Vagina (tissue), 2 donors: ENCODE measurements around the gene ADIG. TPM values are rescaled to one million over a fixed set of nuclear protein-coding genes. Genes with fewer than 3 reads are reported as not detected.

Source experiments
- DNase-seq, 2 donors: peaks; one replicate each; pipeline ENCODE4 v3.0.0-alpha.2; 2017; ENCODE audit errors: extremely low spot score in 2 of 2
- H3K27ac ChIP-seq: fragments of 200-600 bp; sonication (generic); one replicate; pipeline ENCODE4 v1.5.1; 2019
- H3K27me3 ChIP-seq: fragments of 200-600 bp; sonication (generic); one replicate; pipeline ENCODE4 v1.5.1; 2019
- H3K36me3 ChIP-seq, 2 donors: fragments of 200-600 bp; sonication (generic); one replicate each; pipeline ENCODE4 v1.5.1; 2017 to 2019
- H3K4me1 ChIP-seq: fragments of 200-600 bp; sonication (generic); one replicate; pipeline ENCODE4 v1.5.1; 2019
- H3K4me3 ChIP-seq, 2 donors: fragments of 200-600 bp; sonication (generic); 1 replicate in 1 of 2; 2 replicates in 1 of 2; pipeline ENCODE4 v1.5.1; 2016 to 2019
- H3K9me3 ChIP-seq: fragments of 200-600 bp; sonication (generic); one replicate; pipeline ENCODE4 v1.5.1; 2019
- POLR2A ChIP-seq, 2 donors: fragments of 450-650 bp; IDR thresholded peaks; one replicate each; pipeline ENCODE4 v1.6.1; 2017; ENCODE audit warnings: antibody characterized with exemption in 2 of 2, mild to moderate bottlenecking in 2 of 2, moderate library complexity in 2 of 2
- POLR2AphosphoS5 ChIP-seq, 2 donors: sonication (generic); formaldehyde crosslinking; IDR thresholded peaks; one replicate each; pipeline ENCODE4 v1.9.0; 2017; ENCODE audit warnings: antibody characterized with exemption in 2 of 2, mild to moderate bottlenecking in 2 of 2, low read depth in 1 of 2; ENCODE audit not compliant: insufficient read depth in 1 of 2
- intact Hi-C: fragments of 100-400 bp; cut with DNase I; formaldehyde crosslinking; loops from one replicate; pipeline ENCODE4 v1.15.1; 2023
- total RNA-seq: library from RNA; depleted of rRNA; stranded (reverse); fragments of >200 nt; gene quantifications from one replicate; pipeline ENCODE4 v1.2.3, GENCODE V29; 2016
- TF ChIP-seq, protein P1 (sequence below), 3 experiments: fragments of 450-650 bp in 2 of 3; fragments of 200-600 bp in 1 of 3; sonication (generic) in 1 of 3; IDR thresholded peaks; one replicate each; pipeline ENCODE4 v1.5.1; 2017 to 2019; ENCODE audit warnings: antibody characterized with exemption in 3 of 3, mild to moderate bottlenecking in 2 of 3, moderate library complexity in 2 of 3

Gene ADIG
- total RNA-seq, 1 donor from 2014 or later = not detected

DNA sequence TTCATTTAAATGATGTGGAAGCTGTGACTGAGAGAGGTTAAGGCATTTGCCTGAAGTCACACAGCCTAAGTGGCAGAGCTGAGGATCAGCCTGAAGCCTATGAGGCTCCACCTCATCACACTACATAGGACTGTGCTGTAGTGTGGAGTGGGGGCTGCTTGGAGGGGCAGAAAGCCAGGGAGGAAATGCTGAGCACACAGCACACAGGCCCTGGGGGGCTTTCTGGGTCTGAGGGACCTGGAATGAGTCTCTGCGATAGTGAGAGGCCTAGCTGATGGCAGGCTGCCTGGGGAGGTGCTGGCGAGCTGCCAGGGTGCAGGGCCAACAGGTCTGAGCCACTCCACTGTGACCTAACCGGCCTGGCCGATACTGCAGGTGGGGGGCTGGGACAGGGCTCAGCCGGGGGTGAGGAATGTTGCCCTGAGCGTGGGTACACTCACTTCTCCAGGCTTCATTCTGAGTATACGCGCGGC, 18.4 kb downstream of the ADIG start:
- H3K4me3 ChIP-seq = no peak overlapping the region
- H3K36me3 ChIP-seq = no peaks in the 10 kb centered on the region
- no peak for DNase-seq
- H3K27ac ChIP-seq = no peak overlapping the region
- H3K4me1 ChIP-seq = peaks cover 5% of the 10 kb centered on the region
- no peaks in the 10 kb centered on the region for H3K27me3 ChIP-seq
- no peaks in the 10 kb centered on the region for H3K9me3 ChIP-seq
- TF ChIP-seq POLR2AphosphoS5 (IDR thresholded peaks at IDR 0.05; ENCODE audit: insufficient read depth in 1 of 2, low read depth in 1 of 2) = peak in 1 of 2 donors; percentile 24
- TF ChIP-seq, protein P1, sequence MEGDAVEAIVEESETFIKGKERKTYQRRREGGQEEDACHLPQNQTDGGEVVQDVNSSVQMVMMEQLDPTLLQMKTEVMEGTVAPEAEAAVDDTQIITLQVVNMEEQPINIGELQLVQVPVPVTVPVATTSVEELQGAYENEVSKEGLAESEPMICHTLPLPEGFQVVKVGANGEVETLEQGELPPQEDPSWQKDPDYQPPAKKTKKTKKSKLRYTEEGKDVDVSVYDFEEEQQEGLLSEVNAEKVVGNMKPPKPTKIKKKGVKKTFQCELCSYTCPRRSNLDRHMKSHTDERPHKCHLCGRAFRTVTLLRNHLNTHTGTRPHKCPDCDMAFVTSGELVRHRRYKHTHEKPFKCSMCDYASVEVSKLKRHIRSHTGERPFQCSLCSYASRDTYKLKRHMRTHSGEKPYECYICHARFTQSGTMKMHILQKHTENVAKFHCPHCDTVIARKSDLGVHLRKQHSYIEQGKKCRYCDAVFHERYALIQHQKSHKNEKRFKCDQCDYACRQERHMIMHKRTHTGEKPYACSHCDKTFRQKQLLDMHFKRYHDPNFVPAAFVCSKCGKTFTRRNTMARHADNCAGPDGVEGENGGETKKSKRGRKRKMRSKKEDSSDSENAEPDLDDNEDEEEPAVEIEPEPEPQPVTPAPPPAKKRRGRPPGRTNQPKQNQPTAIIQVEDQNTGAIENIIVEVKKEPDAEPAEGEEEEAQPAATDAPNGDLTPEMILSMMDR (IDR thresholded peaks at IDR 0.05) = no peak
- intact Hi-C loops = no loop called here

DNA sequence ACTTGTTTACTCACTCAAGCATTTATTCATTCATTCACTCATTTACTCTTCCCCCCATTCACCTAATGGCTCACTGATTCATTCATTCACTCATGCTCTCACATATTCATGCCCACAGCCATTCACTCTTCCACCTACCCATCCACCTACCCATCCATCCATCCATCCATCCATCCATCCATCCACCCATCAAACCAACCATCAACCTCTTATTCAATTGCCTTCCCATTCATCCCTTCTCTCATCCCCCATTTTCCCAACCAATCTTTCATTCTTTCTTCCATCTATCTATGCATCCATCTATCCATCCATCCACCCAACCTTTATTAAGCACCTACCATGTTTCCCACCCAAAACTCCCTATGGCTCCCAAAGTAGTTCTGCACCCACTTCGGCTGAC, 19.1 kb downstream of the ADIG start:
- no peak for DNase-seq
- Histone ChIP-seq H3K27ac (no peak overlapping the region), H3K9me3 (no peaks in the 10 kb centered on the region), H3K4me1 (peaks cover 5% of the 10 kb centered on the region), H3K4me3 (no peak overlapping the region), H3K27me3 (no peaks in the 10 kb centered on the region), H3K36me3 (no peaks in the 10 kb centered on the region)
- TF ChIP-seq POLR2A (IDR thresholded peaks at IDR 0.05) (no peak), POLR2AphosphoS5 (IDR thresholded peaks at IDR 0.05; ENCODE audit: insufficient read depth in 1 of 2, low read depth in 1 of 2) (no peak)
- TF ChIP-seq, protein P1 (IDR thresholded peaks at IDR 0.05) = no peak
- intact Hi-C loops = no loop called here

DNA sequence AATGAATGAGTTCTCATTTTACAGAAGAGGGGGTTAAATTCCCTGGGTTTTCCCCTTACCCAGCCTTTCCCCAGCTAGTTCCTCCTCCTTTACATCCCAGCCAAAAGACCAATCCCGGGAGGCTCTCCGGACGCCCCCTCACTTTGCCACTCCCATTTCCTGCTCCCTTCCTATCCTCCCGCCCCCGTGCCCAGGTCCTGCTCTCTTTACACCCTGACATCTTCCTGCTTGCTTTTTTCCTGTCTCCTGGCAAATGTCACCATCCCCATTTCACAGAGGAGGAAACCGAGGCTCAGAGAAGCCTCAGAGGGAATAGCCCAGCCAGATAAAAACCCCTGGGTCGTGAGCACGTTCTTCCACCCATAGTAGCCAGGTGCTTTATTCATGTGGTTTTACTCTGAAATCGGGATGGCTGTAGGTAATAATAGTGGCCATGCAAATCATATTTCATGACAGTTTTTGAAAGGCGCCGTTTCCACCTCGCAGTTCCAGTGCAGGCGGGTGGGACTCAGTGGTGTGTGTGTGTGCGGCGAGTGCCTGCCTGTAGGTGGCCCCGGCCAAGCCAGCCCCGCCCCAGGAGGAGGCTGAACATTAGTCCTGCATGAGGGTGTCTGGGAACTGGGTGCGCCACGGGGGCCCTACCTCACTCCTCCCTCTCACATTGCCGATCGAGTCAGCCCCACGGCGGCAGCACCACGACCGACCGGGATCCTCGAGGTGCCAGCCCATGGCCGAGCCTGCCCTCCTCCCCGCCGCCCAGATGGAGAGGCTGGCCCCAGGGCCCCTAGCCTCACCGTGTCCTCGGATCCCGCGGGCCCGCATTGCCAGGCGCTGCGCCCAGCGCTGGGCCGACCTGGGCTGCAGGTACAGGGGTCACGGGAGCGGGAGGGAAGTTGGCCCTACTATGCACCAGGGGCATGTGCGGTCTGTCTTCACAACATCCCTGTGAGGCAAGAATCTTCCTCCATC, 20.5 kb downstream of the ADIG start, which contains the start of gene ARHGAP40:
Gene ARHGAP40, plus strand, starts transcription at position 594 of the 969 bp plus-strand sequence.
- Histone ChIP-seq H3K27me3 (no peaks in the 10 kb centered on the region), H3K9me3 (no peaks in the 10 kb centered on the region), H3K4me1 (peaks cover 5% of the 10 kb centered on the region), H3K4me3 (no peak within 1 kb of the TSS), H3K27ac (no peak within 1 kb of the TSS), H3K36me3 (no peaks in the 10 kb centered on the region)
- TF ChIP-seq POLR2A (IDR thresholded peaks at IDR 0.05) = no peak
- TF ChIP-seq, protein P1 (IDR thresholded peaks at IDR 0.05) = no peak
- no peak for TF ChIP-seq POLR2AphosphoS5 (IDR thresholded peaks at IDR 0.05; ENCODE audit: insufficient read depth in 1 of 2, low read depth in 1 of 2)
- intact Hi-C loops = no loop called here
- DNase-seq = no peak

DNA sequence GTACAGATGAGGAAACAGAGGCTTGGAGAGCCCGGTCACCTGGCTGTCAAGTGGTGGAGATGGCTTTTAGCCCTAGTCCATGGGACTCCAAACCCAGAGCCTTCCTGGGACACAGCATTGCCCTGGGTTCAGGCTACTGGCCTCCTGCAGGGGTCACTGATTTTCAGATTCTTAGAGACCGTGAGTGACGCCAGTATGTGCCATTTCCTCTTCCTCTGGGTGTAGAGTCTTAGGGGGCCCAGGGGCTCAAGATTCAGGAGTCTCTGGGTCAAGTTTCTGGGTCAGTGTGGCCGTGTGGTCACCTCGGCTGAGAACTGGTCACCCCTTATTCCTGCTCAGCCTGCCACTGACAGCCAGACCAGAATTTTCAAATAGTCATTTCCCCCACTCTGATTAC, 21.2 kb downstream of the ADIG start:
- TF ChIP-seq POLR2AphosphoS5 (IDR thresholded peaks at IDR 0.05; ENCODE audit: insufficient read depth in 1 of 2, low read depth in 1 of 2) = no peak

DNA sequence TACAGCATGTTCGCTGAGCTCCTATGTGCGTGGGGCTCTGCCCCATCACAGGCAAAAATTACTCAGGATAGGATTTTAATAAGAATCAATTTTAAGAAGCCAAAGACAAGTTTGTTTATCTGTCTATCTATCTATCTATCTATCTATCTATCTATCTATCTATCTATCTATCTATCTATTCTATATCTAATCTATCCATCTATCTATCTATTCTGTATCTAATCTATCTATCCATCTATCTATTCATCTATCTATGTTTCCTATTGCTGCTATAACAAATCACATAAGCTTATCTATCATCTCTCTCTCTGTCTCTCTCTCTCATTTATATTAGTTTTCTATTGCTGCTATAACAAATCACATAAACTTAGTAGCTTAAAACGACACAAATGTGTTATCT, 22.3 kb downstream of the ADIG start:
- no peak for DNase-seq
- Histone ChIP-seq H3K27ac (no peak overlapping the region), H3K36me3 (no peaks in the 10 kb centered on the region), H3K4me1 (peaks cover 5% of the 10 kb centered on the region), H3K4me3 (no peak overlapping the region), H3K9me3 (no peaks in the 10 kb centered on the region), H3K27me3 (no peaks in the 10 kb centered on the region)
- TF ChIP-seq POLR2AphosphoS5 (IDR thresholded peaks at IDR 0.05; ENCODE audit: insufficient read depth in 1 of 2, low read depth in 1 of 2) (no peak), POLR2A (IDR thresholded peaks at IDR 0.05) (no peak)
- TF ChIP-seq, protein P1 (IDR thresholded peaks at IDR 0.05) = no peak
- intact Hi-C loops = loop anchor here (1.0 kb wide), 1 partner anchor 26 kb away; no protein-coding TSS in a partner anchor

More for the DNA sequence above, 21.2 kb downstream of the ADIG start:
- Histone ChIP-seq H3K9me3 (no peaks in the 10 kb centered on the region), H3K27ac (no peak overlapping the region), H3K4me3 (no peak overlapping the region), H3K36me3 (no peaks in the 10 kb centered on the region), H3K4me1 (peaks cover 5% of the 10 kb centered on the region), H3K27me3 (no peaks in the 10 kb centered on the region)
- DNase-seq = no peak
- intact Hi-C loops = no loop called here
